Eye (tissue), 1 donor: ENCODE measurements around the gene TUBGCP2.

Experiments
- DNase-seq: peaks from one replicate; pipeline ENCODE4 v3.0.0-alpha.2; 2015

TUBGCP2 gene

GRCh38 chr10:133342942-133343341 is 34.3 kb upstream of the TUBGCP2 start:
- DNase-seq = no peak

- DNase-seq = no peak
Observed at GRCh38 chr10:133341983-133342382, 33.3 kb upstream of the TUBGCP2 start.

DNA sequence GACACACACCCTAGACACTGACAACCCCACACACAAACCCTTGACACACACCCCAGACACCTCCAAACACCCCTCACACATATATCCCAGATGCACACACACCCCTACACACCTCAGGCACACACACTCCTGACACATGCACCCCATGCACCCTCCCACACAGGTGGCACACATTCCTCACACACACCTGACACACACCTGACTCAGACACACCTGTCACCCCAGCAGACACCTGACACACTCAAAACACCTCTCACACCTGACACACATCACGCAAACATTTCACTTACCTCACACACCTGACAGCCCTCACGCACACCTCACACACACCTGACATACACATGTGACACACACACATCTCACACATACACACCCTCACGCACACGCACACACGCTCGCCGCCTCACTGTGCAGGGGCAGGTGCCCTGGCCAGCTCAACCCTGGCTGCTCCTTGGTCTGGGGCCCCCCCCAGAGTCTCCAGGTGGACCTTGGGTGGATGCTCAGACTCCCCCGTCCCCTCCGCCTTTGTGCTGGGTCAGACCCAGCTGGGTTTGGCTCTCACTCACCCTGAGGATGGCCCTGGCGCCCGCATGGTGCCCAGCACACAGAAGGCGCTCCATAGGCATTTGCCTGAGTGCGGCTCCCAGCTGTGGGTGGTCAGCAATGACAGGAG is 31.2 kb upstream of the TUBGCP2 start:
- DNase-seq = no peak

DNA sequence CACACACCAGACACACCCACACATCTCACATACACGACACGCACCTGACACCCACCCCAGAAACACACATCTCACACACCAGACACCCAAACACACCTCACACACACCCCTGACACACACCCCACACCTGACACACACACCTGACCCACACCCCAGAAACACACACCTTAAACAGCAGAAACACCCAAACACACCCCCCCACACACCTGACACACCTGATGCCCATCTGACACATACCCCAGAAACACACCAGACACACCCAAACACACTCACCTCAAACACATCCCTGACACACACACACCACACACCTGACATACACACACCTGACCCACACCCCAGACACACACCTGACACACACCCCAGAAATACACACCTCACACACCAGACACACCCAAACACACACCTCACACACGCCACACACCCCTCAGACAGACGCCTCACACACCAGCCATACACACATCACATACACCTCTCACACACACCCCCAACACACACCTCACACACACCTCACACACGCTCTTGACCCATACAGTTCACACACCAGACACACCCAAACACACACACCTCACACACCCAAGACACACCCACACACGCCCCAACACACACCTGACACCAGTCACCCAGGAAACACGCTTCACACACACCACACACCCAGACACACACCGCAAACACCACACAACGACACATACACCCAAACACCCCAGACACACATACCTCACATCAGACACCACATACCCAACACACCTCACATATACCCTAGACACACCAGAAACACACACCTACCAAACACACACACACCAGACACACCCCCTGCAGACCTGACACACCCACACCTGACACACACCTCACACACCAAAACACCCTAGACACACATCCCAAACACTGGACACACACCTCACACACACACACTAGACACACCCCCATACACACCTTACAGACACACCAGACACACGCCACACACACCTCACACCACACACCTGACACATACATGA is 29.7 kb upstream of the TUBGCP2 start:
- no peak for DNase-seq

GRCh38 chr10:133337370-133337725 is 28.7 kb upstream of the TUBGCP2 start:
- DNase-seq = no peak

- peak; percentile 76 for DNase-seq
Observed at GRCh38 chr10:133336577-133337369, 28.1 kb upstream of the TUBGCP2 start, which contains the start of gene CALY. Gene CALY, minus strand, starts transcription at chr10:133336896. Its CDS starts 7,907 bp downstream, at chr10:133328989.

DNA sequence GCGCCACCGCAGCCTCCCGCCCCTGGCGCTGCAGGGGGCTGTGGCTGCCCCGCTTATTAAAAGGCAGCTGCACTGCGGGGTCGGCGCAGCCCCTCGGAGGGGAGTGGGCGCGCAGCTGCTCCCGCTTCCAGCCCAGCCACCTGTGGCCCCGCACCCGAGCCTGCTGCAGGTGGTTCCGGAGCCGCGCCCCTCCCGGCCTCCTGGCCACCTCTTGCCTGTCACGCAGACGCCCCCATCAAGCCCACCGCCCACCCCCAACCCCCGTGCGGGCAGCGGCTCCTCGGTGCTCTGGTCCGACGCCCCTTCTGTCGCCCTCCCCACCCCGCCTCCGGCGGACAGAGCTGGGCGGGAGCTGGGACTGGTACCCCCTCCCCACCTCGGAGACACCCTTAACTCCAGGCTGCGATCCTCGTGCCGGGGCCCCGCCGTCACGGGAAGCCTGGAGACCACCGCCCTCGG is 27.5 kb upstream of the TUBGCP2 start:
- peak; percentile 51 for DNase-seq

DNA sequence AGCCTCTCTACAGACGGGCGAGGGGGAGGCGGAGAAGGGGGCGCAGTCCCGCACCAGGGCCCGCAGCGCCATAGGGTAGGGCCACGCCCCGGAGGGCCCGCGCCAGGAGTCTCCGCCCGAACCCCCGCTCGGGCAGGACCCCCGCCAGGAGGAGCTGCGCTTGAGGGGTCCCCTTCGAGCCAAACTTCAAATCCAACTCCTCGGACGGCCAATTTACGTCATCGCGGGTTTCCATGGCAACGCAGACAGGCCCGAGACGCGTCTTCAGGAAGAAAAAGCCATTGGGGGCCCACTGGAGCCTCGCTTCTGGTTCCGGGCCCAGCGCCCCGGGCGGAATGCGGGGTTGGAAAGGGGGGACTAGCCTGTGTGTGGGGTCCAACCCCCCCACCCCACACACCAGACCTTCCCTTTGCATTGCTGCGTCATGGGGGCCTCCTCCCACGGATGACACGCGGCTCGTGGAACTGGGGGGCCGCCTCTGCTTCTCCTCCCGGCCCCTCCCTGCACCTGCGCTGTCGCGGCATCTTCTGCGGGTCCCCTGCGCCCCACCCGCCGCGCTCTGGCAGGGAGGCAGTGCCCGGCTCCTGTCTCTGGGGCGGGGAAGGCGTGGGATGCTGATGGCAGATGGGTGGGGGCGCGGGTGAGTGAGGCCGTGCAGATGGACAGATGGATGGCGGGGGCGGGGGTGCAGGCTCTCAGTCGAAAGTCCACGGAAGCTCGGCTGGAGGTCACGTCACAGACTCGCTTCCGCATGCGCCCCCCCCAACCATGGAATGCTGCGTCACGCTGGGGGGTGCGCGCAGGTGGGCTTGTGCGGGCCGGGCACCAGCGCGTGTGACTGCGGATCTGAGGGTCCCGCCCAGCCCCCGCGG is 26.8 kb upstream of the TUBGCP2 start:
- peak; percentile 92 for DNase-seq

- DNase-seq = peak; percentile 64
Observed at GRCh38 chr10:133334503-133335245, 26.0 kb upstream of the TUBGCP2 start.

- DNase-seq = no peak
Observed at GRCh38 chr10:133332936-133333699, 24.4 kb upstream of the TUBGCP2 start.

- DNase-seq = peak; percentile 96
Observed at GRCh38 chr10:133329491-133330202, 21.0 kb upstream of the TUBGCP2 start.

- DNase-seq = no peak
Observed at GRCh38 chr10:133328358-133329343, 20.0 kb upstream of the TUBGCP2 start.

GRCh38 chr10:133327651-133328357 is 19.1 kb upstream of the TUBGCP2 start:
- no peak for DNase-seq

DNA sequence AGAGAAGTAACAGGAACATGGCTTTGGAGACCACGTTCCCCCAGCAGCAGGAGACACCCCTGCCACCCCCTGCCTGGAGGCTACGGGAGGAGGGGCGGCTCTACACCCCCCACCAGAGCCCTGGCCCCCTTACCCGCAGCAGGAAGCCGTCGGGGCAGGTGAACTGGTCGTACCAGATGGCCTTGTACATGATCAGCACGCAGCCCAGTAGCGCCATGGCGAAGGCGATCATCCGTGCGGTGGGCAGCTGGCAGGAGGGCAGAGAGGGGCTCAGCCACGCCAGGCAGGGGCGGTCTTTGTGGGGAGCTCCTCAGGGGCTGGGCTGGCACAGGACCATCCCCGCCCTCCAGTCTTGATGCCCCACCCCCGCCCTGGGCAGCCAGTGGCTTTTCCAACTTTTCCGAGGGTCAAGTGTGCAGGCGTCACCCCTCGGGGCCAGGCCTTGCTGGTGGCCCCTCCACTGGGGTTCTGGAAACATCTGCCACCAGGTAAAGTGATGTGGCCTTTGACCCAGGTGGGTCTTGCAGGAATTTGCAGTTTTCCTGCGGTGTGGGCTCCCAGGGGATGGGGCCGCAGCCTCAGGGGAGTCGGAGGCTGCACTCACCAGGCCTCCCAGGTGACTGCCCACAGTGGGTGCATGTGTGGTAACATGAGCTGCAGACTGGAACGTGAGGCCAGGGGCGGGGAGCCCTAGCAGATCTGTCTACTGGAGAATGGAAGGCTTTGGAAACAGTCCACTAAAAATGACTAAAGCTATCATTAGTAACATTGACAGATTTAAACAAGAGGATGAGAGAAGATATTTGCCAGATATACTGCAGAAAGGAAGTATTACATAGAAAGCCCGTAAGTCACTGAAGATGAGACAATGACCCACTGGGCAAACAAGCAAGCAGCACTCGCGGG is 18.3 kb upstream of the TUBGCP2 start:
- DNase-seq = no peak

DNA sequence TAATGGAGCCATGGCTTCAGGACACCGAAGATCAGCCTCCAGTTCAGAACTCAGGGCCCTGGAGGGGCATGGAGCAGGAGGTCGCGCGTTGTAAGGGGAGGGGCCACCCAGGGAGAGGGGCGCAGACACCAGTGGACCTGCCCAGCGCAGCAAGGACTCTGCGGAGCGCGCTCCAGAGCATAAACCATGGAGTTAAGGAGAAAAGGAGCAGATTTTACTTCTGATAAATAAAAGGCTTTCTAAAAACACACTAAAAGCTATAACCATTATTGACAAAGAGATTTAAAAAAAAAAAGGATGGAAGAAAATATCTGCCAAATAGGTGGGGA is 17.5 kb upstream of the TUBGCP2 start:
- DNase-seq = no peak

DNA sequence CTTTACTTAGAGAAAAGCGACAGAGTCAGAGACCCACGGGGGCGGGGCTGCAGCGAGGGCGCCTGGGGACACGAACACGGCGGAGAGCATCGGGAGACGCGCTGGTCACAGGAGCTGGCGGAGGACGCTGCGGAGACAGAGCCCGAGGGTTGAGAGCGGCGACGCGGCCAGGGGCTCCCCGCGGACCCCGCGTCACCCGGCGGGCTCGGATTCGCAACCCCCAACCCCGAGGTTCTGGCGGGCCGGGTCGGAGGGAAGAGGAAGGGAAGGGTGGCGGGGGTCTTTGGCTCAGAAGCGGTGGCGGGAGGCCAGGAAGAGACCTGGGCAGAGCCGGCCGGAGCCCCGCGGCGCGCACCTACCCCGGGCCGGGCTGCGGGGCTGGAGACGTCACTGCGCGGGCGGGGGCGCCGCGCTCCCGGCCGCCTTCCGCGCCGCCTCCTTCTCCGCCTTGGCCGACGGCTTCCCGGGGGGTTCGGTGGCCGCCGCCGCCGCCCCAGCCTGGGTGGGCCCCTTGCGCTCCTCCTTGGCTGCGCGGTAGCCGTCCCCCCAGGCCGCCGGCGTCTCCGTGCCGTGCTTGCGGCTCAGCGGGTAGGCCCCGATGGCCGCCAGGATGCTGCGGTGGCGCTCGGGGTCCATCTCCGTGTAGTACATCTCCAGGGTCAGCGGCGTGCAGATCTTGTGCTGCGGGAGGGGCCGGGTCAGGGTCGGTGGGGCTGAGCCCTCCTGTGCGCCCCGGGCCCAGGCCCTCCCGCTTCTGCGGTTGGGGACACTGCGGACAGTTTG is 17.0 kb upstream of the TUBGCP2 start:
- DNase-seq = peak; percentile 71
